Daoy (cell line): Measurements from ENCODE around the gene PTPRJ. TPM values are rescaled to one million over a fixed set of nuclear protein-coding genes. Genes with fewer than 3 reads are reported as not detected.
"Not testable (repeated sequence)": the region's sequence is repeated elsewhere in the genome, so short reads cannot be mapped to it uniquely, and the experiment has no call there.

Source experiments
- DNase-seq: peaks from one replicate; pipeline ENCODE4 v3.0.0-alpha.2; 2015; ENCODE audit warnings: low read depth
- total RNA-seq: library from RNA; depleted of rRNA; stranded (reverse); fragments of >200 nt; shearing (Covaris generic); gene quantifications from 2 replicates; pipeline ENCODE4 v1.2.3, GENCODE V29; 2014

Gene PTPRJ
- total RNA-seq, 1 experiment from 2014 or later = 17.0 TPM

GRCh38 chr11:48017831-48018527, 37.6 kb downstream of the PTPRJ start:
- no peak for DNase-seq

- no peak for DNase-seq
These were observed 38.3 kb downstream of the PTPRJ start for GRCh38 chr11:48018528-48019216.

- DNase-seq = no peak
These were observed 38.8 kb downstream of the PTPRJ start for GRCh38 chr11:48019217-48019584.

GRCh38 chr11:48019595-48019994, 39.2 kb downstream of the PTPRJ start:
- DNase-seq = no peak

GRCh38 chr11:48020092-48020755, 39.9 kb downstream of the PTPRJ start:
- DNase-seq = no peak

- DNase-seq = not testable (repeated sequence)
These were observed 41.0 kb downstream of the PTPRJ start for GRCh38 chr11:48021201-48021820.

GRCh38 chr11:48022445-48022844, 42.1 kb downstream of the PTPRJ start:
- no peak for DNase-seq

GRCh38 chr11:48023608-48024007, 43.2 kb downstream of the PTPRJ start:
- not testable (repeated sequence) for DNase-seq

- DNase-seq = no peak
These were observed 44.3 kb downstream of the PTPRJ start for GRCh38 chr11:48024635-48025071.

GRCh38 chr11:48025293-48025983, 45.1 kb downstream of the PTPRJ start:
- no peak for DNase-seq

- no peak for DNase-seq
These were observed 45.6 kb downstream of the PTPRJ start for GRCh38 chr11:48025984-48026340.

GRCh38 chr11:48028914-48029680, 48.7 kb downstream of the PTPRJ start:
- no peak for DNase-seq

- DNase-seq = no peak
These were observed 49.4 kb downstream of the PTPRJ start for GRCh38 chr11:48029681-48030290.

- DNase-seq = no peak
These were observed 51.2 kb downstream of the PTPRJ start for GRCh38 chr11:48031602-48032001.

GRCh38 chr11:48032721-48033120, 52.4 kb downstream of the PTPRJ start:
- no peak for DNase-seq

GRCh38 chr11:48033918-48034341, 53.6 kb downstream of the PTPRJ start:
- DNase-seq = no peak

GRCh38 chr11:48034926-48035871, 54.8 kb downstream of the PTPRJ start:
- DNase-seq = peak; percentile 58

- DNase-seq = no peak
These were observed 55.7 kb downstream of the PTPRJ start for GRCh38 chr11:48036011-48036410.

GRCh38 chr11:48036466-48036865, 56.1 kb downstream of the PTPRJ start:
- no peak for DNase-seq
